Left lobe of liver (tissue), 2 donors: ENCODE measurements around the gene IGFN1. TPM values are rescaled to one million over a fixed set of nuclear protein-coding genes. Genes with fewer than 3 reads are reported as not detected.
"Not testable (repeated sequence)": the region's sequence is repeated elsewhere in the genome, so short reads cannot be mapped to it uniquely, and the experiment has no call there.

Experiments
- ATAC-seq: fragments of 200-7000 bp; cut with Tn5 transposase; one replicate; pipeline ENCODE4 v1.9.1; 2020; ENCODE audit warnings: mild to moderate bottlenecking, moderate library complexity
- DNase-seq: peaks from one replicate; pipeline ENCODE4 v3.0.0-alpha.2; 2020; ENCODE audit warnings: low spot score
- total RNA-seq: library from RNA; stranded (reverse); gene quantifications from one replicate; pipeline ENCODE4 v1.2.1, GENCODE V29; 2021
- donor health status: DM: no; HTN: no; CAD: no; lungs with moderate emphysema.
- donor health status: DM: no; HTN: yes; CAD: no.

The IGFN1 gene
- total RNA-seq, 1 donor from 2014 or later, result not detected

- not testable (repeated sequence) for ATAC-seq, DNase-seq
Measured at GRCh38 chr1:201163036-201163435, 27.6 kb upstream of the IGFN1 start.

GRCh38 chr1:201163707-201164106 is 26.9 kb upstream of the IGFN1 start:
- no peak for DNase-seq
- no peak for ATAC-seq

DNA sequence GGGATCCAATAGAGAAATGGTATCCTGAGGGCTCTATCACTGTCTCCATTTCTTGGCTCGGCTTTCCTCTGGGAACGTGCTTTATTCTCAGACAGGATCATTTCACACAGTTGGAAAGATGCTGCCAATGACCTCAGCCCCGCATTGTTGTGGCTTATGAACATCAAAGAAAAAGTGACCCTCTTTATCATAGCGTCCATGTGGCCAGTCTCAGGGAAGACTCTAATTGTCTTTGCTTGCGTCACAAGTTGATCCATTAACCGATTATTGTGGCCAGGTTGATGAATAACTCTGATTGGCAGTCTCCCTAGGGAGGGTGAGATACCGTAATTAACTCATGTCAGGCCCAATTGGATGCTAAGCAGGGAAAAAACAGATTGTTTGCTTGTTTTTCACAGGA is 26.0 kb upstream of the IGFN1 start:
- DNase-seq, result no peak
- peak; percentile 31 for ATAC-seq

DNA sequence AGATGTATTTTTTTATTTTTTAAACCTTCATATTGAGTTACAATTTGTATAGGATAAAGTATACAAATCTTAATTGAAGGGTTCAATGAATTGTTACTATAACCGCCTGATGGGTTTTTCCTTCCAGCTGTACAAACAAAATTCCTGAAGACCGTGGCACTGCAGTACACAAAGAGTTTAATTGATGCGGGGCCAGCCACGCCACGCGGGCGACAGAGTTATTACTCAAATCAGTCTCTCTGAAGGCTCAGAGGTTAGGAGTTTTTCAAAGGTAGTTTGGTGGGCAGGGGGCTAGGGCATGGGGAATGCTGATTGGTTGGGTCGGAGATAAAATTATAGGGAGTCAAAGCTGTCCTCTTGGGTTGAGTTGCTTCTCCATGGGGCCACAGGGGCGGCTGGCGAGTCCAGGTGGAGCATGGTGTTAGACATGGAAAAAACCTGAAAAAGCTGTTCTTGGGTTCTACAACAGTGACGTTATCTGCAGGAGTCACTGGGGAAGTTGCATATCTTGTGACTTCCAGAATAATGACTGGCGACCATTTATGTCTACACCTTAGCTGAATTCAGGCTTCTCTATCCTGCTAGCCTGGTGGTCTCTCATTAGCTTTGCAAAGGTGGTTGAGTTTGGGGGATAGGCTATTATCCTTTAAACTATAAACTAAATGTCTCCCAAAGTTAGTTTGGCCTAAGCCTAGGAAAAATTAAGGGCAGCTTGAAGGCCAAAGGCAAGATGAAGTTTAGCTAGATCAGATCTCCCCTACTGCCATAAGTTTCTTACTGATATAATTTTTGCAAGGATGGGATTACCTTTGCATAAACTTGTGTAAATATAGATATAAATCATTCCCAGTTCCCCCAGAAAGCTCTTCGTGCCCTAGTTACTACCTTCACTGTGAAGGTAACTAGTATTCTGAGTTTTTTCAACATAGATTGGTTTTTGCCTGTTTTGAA is 23.3 kb upstream of the IGFN1 start:
- no peak for DNase-seq
- no peak for ATAC-seq

DNA sequence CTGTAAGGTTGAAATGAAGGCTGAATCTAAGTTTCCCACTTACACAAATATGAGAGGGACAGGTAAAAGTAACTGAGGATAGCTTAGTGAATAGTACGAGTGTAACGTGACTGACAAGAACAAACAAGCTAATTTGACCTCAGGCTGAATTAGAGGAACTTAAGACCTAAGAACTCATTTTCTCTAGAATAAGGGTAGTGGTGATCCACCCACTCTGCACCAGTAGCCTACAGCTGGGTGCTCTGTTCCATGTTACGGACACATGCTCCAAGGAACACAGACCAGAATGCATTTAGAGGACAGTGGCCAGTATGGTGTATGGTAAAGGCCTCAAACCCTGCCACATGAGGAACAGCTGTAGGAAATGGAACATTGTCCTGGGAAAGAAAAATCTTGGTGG is 21.4 kb upstream of the IGFN1 start:
- no peak for ATAC-seq
- no peak for DNase-seq

DNA sequence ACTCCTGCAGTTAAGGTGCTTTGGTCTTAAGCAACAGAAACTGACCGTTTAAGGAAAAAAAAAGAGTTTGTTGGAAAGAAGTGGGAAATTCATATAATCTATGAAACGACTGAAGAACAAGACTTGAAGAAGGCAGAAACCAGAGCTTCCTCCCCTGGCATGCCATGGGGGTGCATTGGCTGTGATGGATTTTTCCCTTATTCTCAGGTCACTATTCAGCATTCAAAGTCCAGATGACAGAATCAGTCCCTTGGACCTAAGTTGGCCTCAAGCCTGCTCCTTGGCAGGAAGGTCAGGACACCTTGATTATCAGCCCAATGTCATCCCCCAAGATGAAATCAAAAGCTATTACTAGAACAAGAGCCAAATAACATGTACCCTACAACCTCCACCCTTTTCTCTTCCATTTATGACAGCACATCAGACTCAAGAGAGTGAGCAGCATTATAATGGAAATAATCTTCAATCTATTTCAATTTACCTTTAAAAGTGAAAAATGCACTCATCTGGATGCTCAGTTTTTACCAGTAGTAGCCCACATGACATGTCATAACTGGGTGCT is 20.6 kb upstream of the IGFN1 start:
- DNase-seq (no peak), ATAC-seq (no peak)

DNA sequence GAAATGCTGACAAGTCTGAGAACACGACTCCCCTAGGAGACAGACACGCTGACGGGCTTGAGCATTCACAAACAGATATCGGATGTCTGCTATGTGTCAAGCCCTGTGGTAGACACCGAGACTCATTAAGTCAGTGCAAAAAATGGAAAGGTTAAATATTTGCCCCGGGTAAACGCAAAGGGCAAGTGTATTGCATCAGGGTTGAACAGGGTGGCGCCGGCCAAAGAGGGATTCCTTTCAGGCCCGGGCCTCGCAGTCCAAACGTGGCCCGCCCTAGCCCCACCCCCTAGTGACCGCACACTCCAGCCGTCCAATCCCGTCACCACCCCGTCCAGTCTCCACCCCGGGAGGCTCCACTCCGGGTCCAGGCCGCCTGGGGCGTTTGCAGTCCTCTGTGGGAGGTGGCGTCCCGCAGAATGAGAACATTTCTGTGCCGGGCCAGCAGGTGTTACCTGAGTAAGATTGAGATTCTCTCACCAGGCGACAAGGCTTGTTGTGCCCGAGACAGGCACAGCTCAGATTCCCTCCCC is 20.0 kb upstream of the IGFN1 start:
- DNase-seq (peak; percentile 98), ATAC-seq (peak; percentile 97)

GRCh38 chr1:201171063-201172036 is 19.3 kb upstream of the IGFN1 start:
- ATAC-seq, result peak; percentile 59
- DNase-seq, result no peak

DNA sequence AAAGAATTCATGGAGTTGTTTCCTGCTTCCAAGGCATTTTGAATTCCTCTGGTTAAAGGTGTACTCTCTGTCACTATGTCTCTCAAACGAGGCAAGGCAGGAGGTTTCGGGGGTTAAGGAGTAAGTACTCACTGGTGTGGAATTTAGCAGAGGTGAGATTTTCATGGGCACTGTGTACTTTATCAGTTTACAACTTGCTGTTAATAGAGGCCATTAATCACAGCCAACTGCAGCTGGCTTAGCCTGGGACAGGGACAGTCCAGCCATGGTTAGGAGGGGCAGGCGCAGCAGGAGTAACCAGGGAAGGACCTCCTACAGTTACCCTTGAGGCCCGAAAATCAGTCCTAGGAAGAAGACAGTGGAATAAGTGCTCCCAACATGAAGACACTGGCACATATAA is 18.3 kb upstream of the IGFN1 start:
- DNase-seq, result no peak
- ATAC-seq, result no peak

DNA sequence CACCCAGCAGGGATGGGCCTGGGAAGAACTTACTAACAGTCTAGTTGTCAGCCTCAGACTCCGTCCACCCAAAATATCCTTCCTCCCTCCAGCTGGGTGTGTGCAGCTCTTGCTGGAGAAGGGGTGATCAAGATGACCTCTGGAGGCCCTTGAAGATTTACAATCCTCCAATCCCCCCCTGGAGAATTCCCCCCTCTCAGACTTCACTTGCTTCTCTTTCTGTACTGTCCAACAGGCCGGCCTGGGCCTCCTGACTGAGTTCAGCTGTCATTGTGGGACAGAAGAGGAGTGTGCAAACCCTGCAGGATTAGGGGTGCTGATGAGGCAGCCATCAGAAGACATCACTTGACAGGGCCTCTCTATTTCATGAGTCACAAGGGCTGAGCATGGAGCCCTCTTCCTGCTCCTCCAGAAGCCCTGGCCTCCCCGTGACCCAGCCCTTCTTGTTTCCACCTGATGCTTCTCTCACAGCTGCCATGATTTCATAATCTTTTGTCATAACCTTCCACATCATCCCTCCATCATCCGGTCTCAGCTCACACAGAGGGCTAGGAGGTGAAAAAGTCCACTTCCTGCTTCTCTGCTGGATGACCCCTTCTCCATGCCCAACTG is 17.5 kb upstream of the IGFN1 start:
- DNase-seq (no peak), ATAC-seq (no peak)

GRCh38 chr1:201173736-201174135 is 16.9 kb upstream of the IGFN1 start:
- ATAC-seq (no peak), DNase-seq (no peak)

- ATAC-seq, result no peak
- DNase-seq, result no peak
Measured at GRCh38 chr1:201175820-201176500, 14.7 kb upstream of the IGFN1 start.

GRCh38 chr1:201176940-201177339 is 13.7 kb upstream of the IGFN1 start:
- DNase-seq (no peak), ATAC-seq (no peak)

GRCh38 chr1:201178718-201179117 is 11.9 kb upstream of the IGFN1 start:
- ATAC-seq, result no peak
- DNase-seq, result no peak

GRCh38 chr1:201180141-201180540 is 10.5 kb upstream of the IGFN1 start:
- no peak for DNase-seq
- ATAC-seq, result no peak

DNA sequence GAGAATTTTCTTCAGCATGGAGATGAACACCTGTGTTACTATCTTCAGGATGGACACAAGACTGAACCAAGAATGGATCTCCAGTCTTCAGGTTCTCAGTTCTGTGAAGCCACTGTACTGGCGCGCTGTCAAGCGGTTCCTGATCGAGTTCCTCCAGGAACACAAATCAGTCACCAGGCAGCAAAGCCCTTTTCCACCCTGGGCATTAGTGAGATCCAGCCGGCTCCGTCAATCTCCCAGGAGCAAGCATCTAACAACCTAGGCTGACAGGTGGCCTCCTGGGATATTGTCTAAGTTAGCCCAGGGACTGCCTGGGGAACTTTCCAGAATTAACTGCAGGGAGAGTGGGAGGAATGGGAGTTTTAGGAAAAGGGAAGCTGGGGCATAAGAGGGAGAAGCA is 9.7 kb upstream of the IGFN1 start:
- DNase-seq (no peak), ATAC-seq (no peak)

DNA sequence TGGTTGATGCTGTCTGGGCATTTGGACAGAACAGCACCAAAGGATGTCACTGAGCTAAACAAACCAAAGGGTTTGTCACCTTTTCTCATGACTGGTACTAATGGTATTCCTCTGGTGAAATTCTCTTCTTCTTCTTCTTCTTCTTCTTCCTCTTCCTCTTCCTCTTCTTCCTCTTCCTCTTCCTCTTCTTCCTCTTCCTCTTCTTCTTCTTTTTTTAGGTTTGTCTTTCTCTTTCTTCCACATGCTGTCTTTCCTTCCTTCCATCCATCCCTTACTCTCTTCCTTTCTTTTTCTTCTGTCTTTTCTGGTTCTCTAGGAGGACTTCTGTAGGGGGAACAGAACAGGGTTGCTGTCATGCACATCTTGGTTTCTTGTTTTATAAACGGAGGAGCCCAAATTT is 9.3 kb upstream of the IGFN1 start:
- ATAC-seq (no peak), DNase-seq (no peak)

DNA sequence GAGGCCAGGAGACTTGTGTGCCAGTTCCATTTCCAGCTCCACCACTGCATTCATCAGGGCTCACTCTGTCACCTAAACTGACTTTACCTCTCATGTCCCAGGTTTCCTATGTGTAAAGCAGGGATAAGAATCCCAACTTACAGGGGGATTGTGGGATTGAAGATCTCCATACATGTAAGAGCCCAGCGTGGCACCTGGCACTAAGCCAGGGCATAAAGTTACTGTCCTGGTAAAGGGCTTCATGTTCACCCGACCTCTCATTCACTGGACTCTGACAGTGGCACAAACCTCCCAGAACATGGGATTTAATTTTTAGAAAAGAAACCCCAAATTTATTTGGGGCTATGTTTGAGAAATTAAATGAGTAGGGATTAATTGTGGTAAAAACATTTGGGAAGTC is 8.9 kb upstream of the IGFN1 start:
- DNase-seq (no peak), ATAC-seq (no peak)

- ATAC-seq (no peak), DNase-seq (no peak)
Measured at GRCh38 chr1:201183209-201183608, 7.4 kb upstream of the IGFN1 start.

DNA sequence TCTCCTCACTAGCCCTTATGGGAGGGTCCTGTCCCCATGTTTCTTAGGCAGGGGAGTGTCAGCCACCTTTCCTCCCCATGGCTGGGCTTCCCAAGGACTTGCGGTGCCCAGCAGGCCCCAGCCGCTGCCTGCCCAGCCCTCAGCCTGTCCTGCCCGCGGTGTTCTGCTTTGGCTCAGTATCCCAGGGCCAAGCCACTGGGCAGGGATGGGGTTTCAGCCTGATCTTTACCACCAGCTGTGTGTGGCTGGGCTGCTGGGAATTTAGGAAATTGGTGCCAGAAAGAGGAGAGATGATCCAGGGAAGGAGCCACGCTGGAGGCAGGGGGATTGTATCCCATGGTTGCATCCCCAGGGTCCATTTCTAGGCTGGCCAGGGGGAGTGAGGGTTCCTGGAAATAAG is 6.9 kb upstream of the IGFN1 start:
- ATAC-seq (no peak), DNase-seq (no peak)
